Right lobe of liver (tissue), 6 donors: Measurements from ENCODE around the gene ERG28. TPM values are rescaled to one million over a fixed set of nuclear protein-coding genes. Genes with fewer than 3 reads are reported as not detected.

ENCODE experiments used
- ATAC-seq, 4 donors: fragments of 200-7000 bp; cut with Tn5 transposase; one replicate each; pipeline ENCODE4 v1.9.1; 2020; ENCODE audit warnings: mild to moderate bottlenecking in 4 of 4, moderate library complexity in 4 of 4
- DNase-seq, 3 donors: peaks; one replicate each; pipeline ENCODE4 v3.0.0-alpha.2; 2020
- H3K27ac ChIP-seq, 3 donors: fragments of 200-600 bp; one replicate each; pipeline ENCODE4 v1.8.0; 2022
- H3K27me3 ChIP-seq, 2 donors: fragments of 200-600 bp; one replicate each; pipeline ENCODE4 v1.8.0; 2022
- H3K36me3 ChIP-seq, 4 donors: fragments of 200-600 bp; sonication (generic) in 1 of 4; one replicate each; pipeline versions ENCODE4 v1.5.1 to v1.8.0; 2017 to 2022; ENCODE audit warnings: control low read depth in 1 of 4
- H3K4me1 ChIP-seq, 4 donors: fragments of 200-600 bp; sonication (generic) in 1 of 4; one replicate each; pipeline versions ENCODE4 v1.5.1 to v1.8.0; 2017 to 2022; ENCODE audit warnings: control low read depth in 1 of 4
- H3K4me3 ChIP-seq, 3 donors: fragments of 200-600 bp; one replicate each; pipeline ENCODE4 v1.8.0; 2022
- H3K9me3 ChIP-seq, 4 donors: fragments of 200-600 bp; sonication (generic) in 1 of 4; one replicate each; pipeline versions ENCODE4 v1.5.1 to v1.8.0; 2017 to 2022; ENCODE audit warnings: control low read depth in 1 of 4
- CTCF ChIP-seq, 4 donors: fragments of 200-600 bp in 3 of 4; fragments of 450-650 bp in 1 of 4; IDR thresholded peaks; one replicate each; pipeline versions ENCODE4 v1.5.1 to v1.8.0; 2016 to 2022; ENCODE audit warnings: antibody characterized with exemption in 4 of 4, mild to moderate bottlenecking in 2 of 4
- POLR2A ChIP-seq: fragments of 450-650 bp; IDR thresholded peaks from one replicate; pipeline ENCODE4 v1.6.1; 2017; ENCODE audit warnings: antibody characterized with exemption, mild to moderate bottlenecking
- WGBS: methylation state at CpG from one replicate; pipeline ENCODE4 v1.1.6; 2018; ENCODE audit warnings: low coverage, low lambda C conversion rate; ENCODE audit not compliant: insufficient coverage; ENCODE audit errors: missing lambda C conversion rate; 5-methylcytosine and 5-hydroxymethylcytosine counted together
- intact Hi-C, 2 donors: fragments of 100-400 bp; cut with DNase I; formaldehyde crosslinking; loops; one replicate each; pipeline versions ENCODE4 v1.11.2 to v1.14.1; 2022
- total RNA-seq, 6 experiments: library from RNA; depleted of rRNA in 2 of 6; stranded (reverse); fragments of >200 nt in 2 of 6; fragmentation: NEBNext Ultra II Directional in 3 of 6; extraction: Animal tissue kit (Norgen Biotek cat#: 25700) in 3 of 6; gene quantifications; one replicate each; pipeline versions ENCODE4 v1.1.0 to v1.2.4, GENCODE V29; 2016 to 2023
- donor health status: DM: no; HTN: yes; CAD: no.
- donor health status: DM: no; HTN: no; CAD: no.
- donor health status: DM: no; HTN: no; CAD: no.
- donor health status: DM: no; HTN: yes; CAD: no.
- donor health status: DM: no; HTN: yes; CAD: no.

Gene ERG28
- total RNA-seq, 6 experiments from 2014 or later = 7.9 to 31.5 (median 20.1) TPM

DNA sequence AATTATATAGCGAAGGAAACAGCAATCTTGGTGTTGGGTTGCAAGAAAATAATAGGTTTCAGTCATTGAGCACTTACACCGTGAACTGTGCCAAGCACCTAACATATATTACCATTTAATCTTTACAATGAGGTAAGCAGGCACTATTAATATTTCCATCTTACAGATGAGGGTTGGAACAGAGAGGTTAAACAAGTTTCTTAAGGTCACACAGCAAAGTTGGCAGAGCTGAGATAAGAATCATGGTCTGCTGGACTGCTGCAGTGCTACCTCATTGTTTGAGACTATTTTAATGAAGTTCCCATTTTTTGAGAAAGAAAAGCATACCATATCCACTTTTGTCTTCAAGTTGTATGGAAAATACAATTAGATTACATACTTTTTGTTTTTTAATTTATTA is 1.7 kb downstream of the ERG28 start:
- Histone ChIP-seq H3K27ac (no peak overlapping the region), H3K27me3 (no peaks in the 10 kb centered on the region), H3K4me3 (no peak overlapping the region), H3K4me1 (peaks cover 0 to 18% (median 8%) of the 10 kb centered on the region in 4 donors), H3K9me3 (no peaks in the 10 kb centered on the region), H3K36me3 (peaks cover 0 to 25% (median 10%) of the 10 kb centered on the region in 4 donors)
- no peak for ATAC-seq
- WGBS = 91% methylated on average over 2 of the region's 2 CpGs
- no peak for DNase-seq
- TF ChIP-seq CTCF (IDR thresholded peaks at IDR 0.05) (no peak), POLR2A (no peak)
- intact Hi-C loops = loop anchor here in 1 of 2 donors (5.0 kb wide), 1 partner anchor 82 kb away; the partner anchor contains the start of gene FLVCR2

DNA sequence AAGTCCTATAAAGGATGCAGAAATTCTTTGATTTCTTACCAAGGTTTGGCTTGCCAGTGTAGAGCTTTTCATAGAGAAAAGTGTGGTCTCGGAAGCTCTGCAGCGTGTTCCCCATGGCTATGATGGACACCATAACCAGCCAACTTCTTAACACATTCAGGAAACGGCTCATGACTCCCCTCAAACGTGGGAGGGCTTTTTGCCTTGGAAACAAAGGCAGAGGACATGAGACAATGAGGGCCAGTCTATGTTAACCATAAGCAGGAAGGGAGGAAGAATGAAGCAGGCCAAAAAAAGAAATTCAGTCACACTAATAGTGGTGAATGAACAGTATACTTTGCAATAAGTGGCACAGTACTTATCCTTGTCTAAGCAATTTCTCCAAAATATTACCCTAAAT is 3.3 kb downstream of the ERG28 start:
- intact Hi-C loops = loop anchor here in 1 of 2 donors (5.0 kb wide), 1 partner anchor 80 kb away; the partner anchor contains the start of gene FLVCR2
- TF ChIP-seq POLR2A = no peak
- TF ChIP-seq CTCF (IDR thresholded peaks at IDR 0.05) = no peak
- 86% methylated on average over 4 of the region's 4 CpGs for WGBS
- ATAC-seq (no peak), DNase-seq (no peak)
- Histone ChIP-seq H3K27me3 (no peaks in the 10 kb centered on the region), H3K36me3 (peaks cover 0 to 25% (median 12%) of the 10 kb centered on the region in 4 donors), H3K4me3 (no peak overlapping the region), H3K4me1 (peaks cover 0 to 21% (median 9%) of the 10 kb centered on the region in 4 donors), H3K9me3 (no peaks in the 10 kb centered on the region), H3K27ac (no peak overlapping the region)

- H3K36me3 ChIP-seq = peaks cover 0 to 35% (median 14%) of the 10 kb centered on the region in 4 donors
These were observed 5.4 kb downstream of the ERG28 start for GRCh38 chr14:75655235-75655634.

DNA sequence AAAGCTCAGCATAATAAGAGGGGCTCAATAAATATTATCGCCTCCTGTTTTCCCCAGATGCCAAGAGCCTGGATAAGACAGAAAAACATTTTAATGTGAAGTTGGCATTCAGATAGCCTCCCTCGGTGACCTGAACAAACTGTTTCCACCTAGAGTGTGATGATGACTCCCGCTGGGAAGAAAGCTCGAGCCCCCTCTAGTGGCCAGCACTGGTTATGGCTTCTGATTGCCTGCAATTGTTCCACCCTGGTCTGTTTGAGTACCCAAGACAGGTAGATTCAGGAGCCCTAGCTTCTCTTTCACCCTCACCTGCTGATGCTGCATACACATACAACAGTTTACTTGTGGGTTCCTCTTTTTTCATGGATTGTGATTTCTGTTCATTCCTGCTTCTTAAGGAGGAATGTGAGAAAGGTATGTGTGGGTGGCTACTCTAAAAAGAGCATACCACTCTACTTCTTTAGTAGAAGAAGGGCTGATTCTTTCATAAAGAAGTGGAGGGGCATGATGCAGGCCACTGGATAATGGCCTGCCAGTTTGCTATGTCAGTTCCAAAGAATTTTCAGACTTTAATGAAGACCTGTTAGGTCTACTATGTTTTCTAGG is 6.4 kb downstream of the ERG28 start:
- TF ChIP-seq CTCF (IDR thresholded peaks at IDR 0.05) (peak; percentile 96 to 98 (median 97)), POLR2A (no peak)
- Histone ChIP-seq H3K36me3 (peaks cover 0 to 38% (median 18%) of the 10 kb centered on the region in 4 donors), H3K27me3 (no peaks in the 10 kb centered on the region), H3K9me3 (no peaks in the 10 kb centered on the region), H3K27ac (peak overlapping the region in 1 of 3 donors; percentile 32), H3K4me3 (no peak overlapping the region), H3K4me1 (peaks cover 0 to 38% (median 17%) of the 10 kb centered on the region in 4 donors)
- DNase-seq = peak; percentile 78 to 84 (median 78)
- ATAC-seq = peak; percentile 84 to 92 (median 89)
- intact Hi-C loops = no loop called here
- WGBS = 2% methylated on average over 3 of the region's 4 CpGs

More at GRCh38 chr14:75655235-75655634, 5.4 kb downstream of the ERG28 start:
- Histone ChIP-seq H3K27me3 (no peaks in the 10 kb centered on the region), H3K4me3 (no peak overlapping the region), H3K27ac (no peak overlapping the region), H3K4me1 (peaks cover 0 to 32% (median 14%) of the 10 kb centered on the region in 4 donors), H3K9me3 (no peaks in the 10 kb centered on the region)
- DNase-seq (no peak), ATAC-seq (no peak)
- no peak for TF ChIP-seq POLR2A
- TF ChIP-seq CTCF (IDR thresholded peaks at IDR 0.05) = no peak
- intact Hi-C loops = loop anchor here in 1 of 2 donors (5.0 kb wide), 1 partner anchor 78 kb away; the partner anchor contains the start of gene FLVCR2
- WGBS = 0% methylated on average over 1 of the region's 1 CpG
